Ureter (tissue), 1 donor: ENCODE data around the gene TYR. TPM values are rescaled to one million over a fixed set of nuclear protein-coding genes. Genes with fewer than 3 reads are reported as not detected.

Experiments
- total RNA-seq: library from RNA; stranded (reverse); gene quantifications from one replicate; pipeline ENCODE4 v1.2.4, GENCODE V29; 2023
- donor health status: DM: yes; HTN: yes; CAD: no.

The TYR gene
- total RNA-seq, 1 donor from 2014 or later, result not detected

Other genes starting within 250 kb of the TYR start
- not detected for gene GRM5, start 111.9 kb upstream of the TYR start, total RNA-seq